Activated T-cell treated with anti-CD3 and anti-CD28 coated beads, Interleukin-2, amount 50 U/mL, for 24 hours (primary cell): ENCODE results near the gene MYH9.
A peak's percentile ranks its signal among the peaks of the same experiment; 100 is the strongest.
"Not testable (repeated sequence)": the region's sequence is repeated elsewhere in the genome, so short reads cannot be mapped to it uniquely, and the experiment has no call there.

Experiments
- DNase-seq: peaks from one replicate; pipeline ENCODE4 v3.0.0-alpha.2; 2020
- H3K27ac Mint-ChIP-seq: 2 replicates; pipeline ENCODE4 v1.8.0; 2020; ENCODE audit warnings: mild to moderate bottlenecking, mixed read lengths
- H3K27me3 Mint-ChIP-seq: 2 replicates; pipeline ENCODE4 v1.8.0; 2020; ENCODE audit warnings: mixed read lengths
- H3K36me3 Mint-ChIP-seq: 2 replicates; pipeline ENCODE4 v1.8.0; 2020; ENCODE audit warnings: low read depth, mixed read lengths
- H3K4me1 Mint-ChIP-seq: 2 replicates; pipeline ENCODE4 v1.8.0; 2020; ENCODE audit warnings: low read depth, mixed read lengths
- H3K4me3 Mint-ChIP-seq: 2 replicates; pipeline ENCODE4 v1.8.0; 2020; ENCODE audit warnings: mild to moderate bottlenecking, moderate library complexity, mixed read lengths
- H3K9me3 Mint-ChIP-seq: 2 replicates; pipeline ENCODE4 v1.8.0; 2020; ENCODE audit warnings: mixed read lengths

MYH9 gene

GRCh38 chr22:36258701-36259614 lies 128.8 kb downstream of the MYH9 start:
- H3K27me3 Mint-ChIP-seq = no peaks in the 10 kb centered on the region
- peak overlapping the region; percentile 35 for H3K4me3 Mint-ChIP-seq
- H3K27ac Mint-ChIP-seq = peak overlapping the region; percentile 86
- peaks cover 90% of the 10 kb centered on the region for H3K36me3 Mint-ChIP-seq
- H3K9me3 Mint-ChIP-seq = no peaks in the 10 kb centered on the region
- H3K4me1 Mint-ChIP-seq = peaks cover 54% of the 10 kb centered on the region
- peak; percentile 54 for DNase-seq

- Mint-ChIP-seq H3K27ac (peak overlapping the region; percentile 86), H3K36me3 (peaks cover 90% of the 10 kb centered on the region), H3K4me3 (peak overlapping the region; percentile 35), H3K27me3 (no peaks in the 10 kb centered on the region), H3K9me3 (no peaks in the 10 kb centered on the region), H3K4me1 (peaks cover 62% of the 10 kb centered on the region)
- DNase-seq = no peak
These were observed 129.7 kb downstream of the MYH9 start for GRCh38 chr22:36257948-36258670.

GRCh38 chr22:36257308-36257707 lies 130.5 kb downstream of the MYH9 start:
- H3K4me1 Mint-ChIP-seq = peaks cover 70% of the 10 kb centered on the region
- no peak for DNase-seq
- H3K4me3 Mint-ChIP-seq = no peak overlapping the region
- peaks cover 84% of the 10 kb centered on the region for H3K36me3 Mint-ChIP-seq
- no peaks in the 10 kb centered on the region for H3K9me3 Mint-ChIP-seq
- H3K27ac Mint-ChIP-seq = peak overlapping the region; percentile 58
- no peaks in the 10 kb centered on the region for H3K27me3 Mint-ChIP-seq

GRCh38 chr22:36256478-36256877 lies 131.3 kb downstream of the MYH9 start:
- H3K27me3 Mint-ChIP-seq = no peaks in the 10 kb centered on the region
- peaks cover 78% of the 10 kb centered on the region for H3K4me1 Mint-ChIP-seq
- DNase-seq = no peak
- H3K4me3 Mint-ChIP-seq = peak overlapping the region; percentile 16
- H3K9me3 Mint-ChIP-seq = no peaks in the 10 kb centered on the region
- H3K27ac Mint-ChIP-seq = peak overlapping the region; percentile 80
- peaks cover 76% of the 10 kb centered on the region for H3K36me3 Mint-ChIP-seq

GRCh38 chr22:36255572-36255971 lies 132.2 kb downstream of the MYH9 start:
- H3K27me3 Mint-ChIP-seq, DNase-seq, H3K9me3 Mint-ChIP-seq: not testable (repeated sequence)
- Mint-ChIP-seq H3K36me3 (peaks cover 66% of the 10 kb centered on the region), H3K4me3 (peak overlapping the region; percentile 90), H3K27ac (peak overlapping the region; percentile 97), H3K4me1 (peaks cover 82% of the 10 kb centered on the region)

GRCh38 chr22:36253523-36254490 lies 134.0 kb downstream of the MYH9 start:
- Mint-ChIP-seq H3K4me3 (peak overlapping the region; percentile 90), H3K9me3 (no peaks in the 10 kb centered on the region), H3K27ac (peak overlapping the region; percentile 97), H3K4me1 (peaks cover 73% of the 10 kb centered on the region), H3K27me3 (no peaks in the 10 kb centered on the region), H3K36me3 (peaks cover 49% of the 10 kb centered on the region)
- peak; percentile 60 for DNase-seq

- Mint-ChIP-seq H3K4me1 (peaks cover 65% of the 10 kb centered on the region), H3K36me3 (peaks cover 40% of the 10 kb centered on the region), H3K27me3 (no peaks in the 10 kb centered on the region), H3K27ac (peak within 1 kb of the TSS; percentile 97), H3K4me3 (peak within 1 kb of the TSS; percentile 90), H3K9me3 (no peaks in the 10 kb centered on the region)
- peak; percentile 62 for DNase-seq
These were observed 134.8 kb downstream of the MYH9 start, which contains the start of gene APOL1 for GRCh38 chr22:36252754-36253522. TSS of gene APOL1 (plus strand) at chr22:36253133. CDS start at chr22:36254956, 1,823 bp downstream.

GRCh38 chr22:36251979-36252608 lies 135.7 kb downstream of the MYH9 start:
- H3K4me3 Mint-ChIP-seq = peak overlapping the region; percentile 90
- peak overlapping the region; percentile 97 for H3K27ac Mint-ChIP-seq
- not testable (repeated sequence) for DNase-seq, H3K27me3 Mint-ChIP-seq, H3K9me3 Mint-ChIP-seq
- H3K36me3 Mint-ChIP-seq = peaks cover 33% of the 10 kb centered on the region
- peaks cover 58% of the 10 kb centered on the region for H3K4me1 Mint-ChIP-seq

- DNase-seq, H3K4me3 Mint-ChIP-seq: not testable (repeated sequence)
- H3K27ac Mint-ChIP-seq = peak overlapping the region; percentile 17
These were observed 137.3 kb downstream of the MYH9 start for GRCh38 chr22:36250292-36250960.

GRCh38 chr22:36249160-36249559 lies 138.6 kb downstream of the MYH9 start:
- H3K9me3 Mint-ChIP-seq = no peaks in the 10 kb centered on the region
- no peak overlapping the region for H3K4me3 Mint-ChIP-seq
- peaks cover 12% of the 10 kb centered on the region for H3K36me3 Mint-ChIP-seq
- peaks cover 31% of the 10 kb centered on the region for H3K4me1 Mint-ChIP-seq
- DNase-seq = no peak
- no peak overlapping the region for H3K27ac Mint-ChIP-seq
- no peaks in the 10 kb centered on the region for H3K27me3 Mint-ChIP-seq

More at GRCh38 chr22:36250292-36250960, 137.3 kb downstream of the MYH9 start:
- H3K27me3 Mint-ChIP-seq, H3K9me3 Mint-ChIP-seq: not testable (repeated sequence)
- H3K36me3 Mint-ChIP-seq = peaks cover 18% of the 10 kb centered on the region
- peaks cover 43% of the 10 kb centered on the region for H3K4me1 Mint-ChIP-seq

- no peak overlapping the region for H3K4me3 Mint-ChIP-seq
- H3K9me3 Mint-ChIP-seq = no peaks in the 10 kb centered on the region
- no peaks in the 10 kb centered on the region for H3K27me3 Mint-ChIP-seq
- no peak overlapping the region for H3K27ac Mint-ChIP-seq
- H3K36me3 Mint-ChIP-seq = peaks cover under 1% of the 10 kb centered on the region
- peaks cover 18% of the 10 kb centered on the region for H3K4me1 Mint-ChIP-seq
- no peak for DNase-seq
These were observed 139.8 kb downstream of the MYH9 start for GRCh38 chr22:36247955-36248354.

GRCh38 chr22:36246718-36247117 lies 141.0 kb downstream of the MYH9 start:
- Mint-ChIP-seq H3K27me3 (no peaks in the 10 kb centered on the region), H3K27ac (no peak overlapping the region), H3K4me3 (no peak overlapping the region), H3K36me3 (no peaks in the 10 kb centered on the region), H3K4me1 (peaks cover 7% of the 10 kb centered on the region), H3K9me3 (peaks cover 5% of the 10 kb centered on the region)
- DNase-seq = no peak
